NCI-H1092 (cell line): Measurements from ENCODE around the gene JPT1.
A peak's percentile ranks its signal among the peaks of the same experiment; 100 is the strongest.
"Not testable (repeated sequence)": the region's sequence is repeated elsewhere in the genome, so short reads cannot be mapped to it uniquely, and the experiment has no call there.

Experiments
- DNase-seq: peaks from one replicate; lab custom pipeline; 2025; lab: John Stamatoyannopoulos, UW

The JPT1 gene

GRCh38 chr17:75129576-75129975, 24.7 kb downstream of the JPT1 start:
- no peak for DNase-seq

GRCh38 chr17:75128694-75129505, 25.4 kb downstream of the JPT1 start:
- no peak for DNase-seq

GRCh38 chr17:75127936-75128335, 26.4 kb downstream of the JPT1 start:
- DNase-seq: not testable (repeated sequence)

GRCh38 chr17:75126954-75127353, 27.4 kb downstream of the JPT1 start:
- no peak for DNase-seq

- DNase-seq: no peak
These were observed 28.3 kb downstream of the JPT1 start for GRCh38 chr17:75125984-75126383.

DNA sequence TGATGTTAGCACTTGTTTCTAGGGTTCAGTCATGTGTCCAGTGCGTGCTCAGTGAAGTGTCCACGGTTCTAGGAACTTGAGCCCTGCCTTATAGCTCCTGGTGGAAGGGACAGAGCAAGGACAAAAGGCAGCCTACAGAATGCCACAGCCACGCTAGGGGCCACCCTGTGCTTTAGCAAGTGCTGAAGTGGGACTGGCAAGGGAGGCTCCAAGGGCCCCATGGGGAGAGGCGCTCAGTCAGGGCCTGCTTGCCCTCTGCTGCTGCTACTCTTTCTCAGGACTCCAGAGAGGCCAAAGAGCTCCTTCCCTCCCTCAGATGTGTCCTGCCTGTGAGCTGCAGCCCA, 29.5 kb downstream of the JPT1 start:
- no peak for DNase-seq

DNA sequence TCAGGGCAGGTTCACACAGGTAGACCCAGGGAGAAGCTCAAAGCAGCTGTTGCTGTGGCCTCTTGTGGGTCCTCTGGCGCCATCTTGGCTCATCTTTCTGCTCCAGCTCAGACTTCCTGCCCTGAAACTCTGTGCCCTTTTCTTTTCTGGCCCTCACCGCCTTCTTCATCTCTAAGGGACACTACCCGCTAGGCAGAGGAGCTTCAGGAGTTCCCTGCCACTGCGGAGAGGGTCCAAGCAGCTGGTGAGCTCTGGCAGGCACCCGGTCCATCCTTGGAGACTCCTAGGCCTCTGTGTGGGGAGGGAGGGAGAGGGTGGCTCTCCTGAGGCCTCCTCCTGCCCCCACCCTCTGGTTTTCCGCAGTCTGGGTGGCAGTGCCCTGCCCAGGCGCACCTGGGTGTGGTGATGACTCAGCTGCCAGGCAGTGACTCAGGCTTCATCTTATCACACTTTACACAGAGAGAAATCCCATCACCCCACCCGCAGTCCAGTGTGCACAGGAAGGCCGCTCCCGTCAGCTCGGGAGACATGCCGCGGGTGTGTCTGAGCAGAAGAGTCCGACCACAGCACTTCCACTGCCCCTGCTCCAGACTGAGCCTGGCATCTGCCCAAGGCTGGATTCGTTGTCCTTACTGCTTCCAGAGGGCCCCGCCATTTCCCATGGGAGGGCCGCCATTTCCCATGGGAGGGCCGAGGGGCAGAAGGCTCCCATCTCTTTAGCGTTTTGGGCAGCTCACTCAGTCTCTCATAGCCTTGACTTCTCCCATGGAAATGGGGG, 30.1 kb downstream of the JPT1 start:
- no peak for DNase-seq

GRCh38 chr17:75118307-75118706, 36.0 kb downstream of the JPT1 start:
- no peak for DNase-seq

- no peak for DNase-seq
These were observed 37.6 kb downstream of the JPT1 start for GRCh38 chr17:75116737-75117136.

DNA sequence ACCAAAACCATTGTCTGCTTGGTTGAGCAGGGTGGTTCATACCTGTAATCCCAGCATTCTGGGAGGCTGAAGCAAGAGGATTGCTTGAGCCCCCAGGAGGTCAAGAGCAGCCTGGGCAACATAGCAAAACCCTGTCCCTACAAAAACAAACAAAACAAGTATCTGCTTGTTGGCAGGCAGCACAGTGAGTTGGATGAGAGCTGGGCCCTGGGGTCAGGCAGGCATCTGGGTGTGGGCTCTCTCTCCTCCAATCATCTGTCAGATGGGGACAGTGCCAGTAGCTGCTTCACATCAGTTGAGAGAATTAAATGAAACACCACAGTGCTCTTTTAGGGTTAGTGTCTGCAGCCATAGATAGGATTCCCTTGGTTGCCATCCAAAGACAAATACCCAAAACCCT, 38.8 kb downstream of the JPT1 start:
- no peak for DNase-seq

DNA sequence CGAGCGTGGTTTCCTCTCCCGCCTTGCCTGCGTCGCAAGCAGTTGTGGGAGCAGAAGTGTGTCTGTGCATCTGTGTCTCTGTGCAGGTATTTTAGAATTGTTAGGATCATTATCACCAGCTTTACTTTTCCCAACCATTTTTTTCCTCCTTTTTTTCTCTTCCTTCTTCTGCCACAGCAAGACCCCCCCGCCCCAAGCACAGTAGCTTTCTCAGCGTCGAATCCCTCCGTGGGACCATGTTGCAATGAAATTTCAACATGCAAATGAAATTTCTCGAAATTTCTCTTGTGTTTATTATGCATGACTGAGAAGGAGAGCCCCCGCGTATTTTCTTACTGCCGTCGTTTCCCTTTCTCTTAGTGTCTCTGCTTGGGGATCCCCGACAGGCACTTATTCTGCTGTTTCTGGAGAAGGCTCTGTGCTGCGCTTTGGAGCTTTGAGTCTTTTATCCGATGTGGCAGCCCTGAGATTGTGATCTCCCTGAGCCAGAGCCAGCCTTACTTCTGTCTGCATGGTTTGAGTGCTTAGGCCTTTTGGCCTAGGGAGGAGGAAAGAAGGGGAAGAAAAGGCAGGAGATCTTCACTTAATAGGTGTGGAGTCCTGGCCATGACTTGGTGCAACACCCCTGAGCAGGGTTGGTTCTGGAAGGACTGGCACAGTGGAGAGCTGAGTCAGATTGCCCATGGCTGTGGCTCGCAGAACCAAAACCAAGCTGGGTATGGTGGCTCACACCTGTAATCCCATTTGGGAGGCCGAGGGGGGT, 39.6 kb downstream of the JPT1 start:
- no peak for DNase-seq

- DNase-seq: peak; percentile 44
These were observed 40.3 kb downstream of the JPT1 start for GRCh38 chr17:75113798-75114551.

GRCh38 chr17:75111777-75112335, 42.5 kb downstream of the JPT1 start:
- DNase-seq: no peak

GRCh38 chr17:75110234-75110937, 43.9 kb downstream of the JPT1 start:
- DNase-seq: no peak

GRCh38 chr17:75109407-75110233, 44.7 kb downstream of the JPT1 start, which contains the start of gene ARMC7:
Gene ARMC7 (plus strand): TSS chr17:75109969. CDS start chr17:75110289, 320 bp downstream.
- DNase-seq: peak; percentile 74

DNA sequence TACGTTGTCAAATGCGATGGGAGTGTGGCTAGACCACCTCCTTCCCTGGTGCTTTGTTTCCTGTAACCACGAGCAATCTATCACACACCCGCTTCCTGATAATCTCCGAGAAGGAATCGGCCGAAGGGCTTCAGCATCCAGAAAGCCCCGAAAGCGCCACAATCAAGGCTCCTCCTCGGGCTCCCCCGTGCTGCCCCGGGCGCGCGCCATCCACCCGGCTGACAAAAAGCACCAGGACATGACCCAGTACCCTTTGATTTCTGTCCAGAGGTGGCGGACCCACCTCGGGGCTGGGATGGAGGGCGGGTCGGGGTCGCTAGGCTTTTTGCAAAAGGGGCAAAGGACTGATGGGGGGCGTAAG, 45.3 kb downstream of the JPT1 start:
- DNase-seq: no peak

- no peak for DNase-seq
These were observed 46.1 kb downstream of the JPT1 start for GRCh38 chr17:75108193-75108592.

GRCh38 chr17:75105126-75106080, 48.9 kb downstream of the JPT1 start:
- peak; percentile 45 for DNase-seq
